Neural cell (in vitro differentiated cells): ENCODE results near the gene OR52E1. TPM values are rescaled to one million over a fixed set of nuclear protein-coding genes. Genes with fewer than 3 reads are reported as not detected.

Source experiments
- H2AFZ ChIP-seq: fragments of 200-600, 300-800 bp; sonication (generic), shearing (Covaris generic); 2 replicates; pipeline ENCODE4 v1.6.0; 2014; ENCODE audit warnings: low read depth, mild to moderate bottlenecking, antibody characterized with exemption, low read length, moderate library complexity
- H3F3A ChIP-seq: fragments of 200-600 bp; shearing (Covaris generic); 2 replicates; pipeline ENCODE4 v1.6.1; 2016; ENCODE audit warnings: mild to moderate bottlenecking, moderate library complexity, mixed read lengths, antibody characterized with exemption, low read length; ENCODE audit not compliant: insufficient read depth, poor library complexity, severe bottlenecking
- H3K27ac ChIP-seq: fragments of 200-600, 300-800 bp; sonication (generic), shearing (Covaris generic); 2 replicates; pipeline ENCODE4 v1.5.1; 2014; ENCODE audit warnings: mild to moderate bottlenecking, low read length, moderate library complexity
- H3K27me3 ChIP-seq: fragments of 300-800, 200-600 bp; sonication (generic), shearing (Covaris generic); 2 replicates; pipeline ENCODE4 v1.6.0; 2014; ENCODE audit warnings: mild to moderate bottlenecking, low read depth, low read length, moderate library complexity; ENCODE audit not compliant: insufficient read depth
- H3K36me3 ChIP-seq: fragments of 300-800, 200-600 bp; sonication (generic), shearing (Covaris generic); 2 replicates; pipeline ENCODE4 v1.5.1; 2014; ENCODE audit warnings: mild to moderate bottlenecking, antibody characterized with exemption, low read length, moderate library complexity; ENCODE audit not compliant: insufficient read depth
- H3K4me2 ChIP-seq: fragments of 300-800, 200-600 bp; sonication (generic), shearing (Covaris generic); 2 replicates; pipeline ENCODE4 v1.6.0; 2014; ENCODE audit warnings: mild to moderate bottlenecking, low read length
- H3K4me3 ChIP-seq: fragments of 300-800, 200-600 bp; sonication (generic), shearing (Covaris generic); 2 replicates; pipeline ENCODE4 v1.5.1; 2014; ENCODE audit warnings: mild to moderate bottlenecking, low read length, moderate library complexity
- H3K79me2 ChIP-seq: fragments of 200-600 bp; shearing (Covaris generic); replicated peaks from 2 replicates; pipeline ENCODE4 v1.6.0; 2014; ENCODE audit warnings: mild to moderate bottlenecking, low read length, moderate library complexity; ENCODE audit not compliant: insufficient read depth
- H3K9ac ChIP-seq: fragments of 300-800, 200-600 bp; sonication (generic), shearing (Covaris generic); 2 replicates; pipeline ENCODE4 v1.6.1; 2016; ENCODE audit warnings: mild to moderate bottlenecking, low read length, mixed read lengths
- H3K9me2 ChIP-seq: fragments of 200-600 bp; shearing (Covaris generic); 2 replicates; pipeline ENCODE4 v1.6.1; 2016; ENCODE audit warnings: mild to moderate bottlenecking, low read length, mixed read lengths; ENCODE audit not compliant: insufficient read depth
- H3K9me3 ChIP-seq: fragments of 200-600, 300-800 bp; sonication (generic), shearing (Covaris generic); 2 replicates; pipeline ENCODE4 v1.6.1; 2016; ENCODE audit warnings: mild to moderate bottlenecking, mixed run types, low read length, moderate library complexity, mixed read lengths
- H4K20me1 ChIP-seq: fragments of 200-600 bp; shearing (Covaris generic); 2 replicates; pipeline ENCODE4 v1.6.1; 2016; ENCODE audit warnings: mild to moderate bottlenecking, mixed run types; ENCODE audit not compliant: insufficient read depth
- EP300 ChIP-seq: fragments of 450-650 bp; conservative IDR thresholded peaks from 2 replicates; pipeline ENCODE4 v1.6.1; 2014; ENCODE audit warnings: antibody characterized with exemption, mild to moderate bottlenecking, moderate library complexity; ENCODE audit not compliant: poor library complexity, severe bottlenecking
- EZH2 ChIP-seq: fragments of 200-600, 300-800 bp; shearing (Covaris generic), sonication (generic); IDR thresholded peaks from 2 replicates; pipeline ENCODE4 v1.6.1; 2014; ENCODE audit warnings: antibody characterized with exemption, low read length, borderline replicate concordance, mild to moderate bottlenecking; ENCODE audit not compliant: insufficient read depth, poor library complexity, severe bottlenecking
- MXI1 ChIP-seq: fragments of 450-650 bp; conservative IDR thresholded peaks from 2 replicates; pipeline ENCODE4 v1.6.1; 2014; ENCODE audit warnings: antibody characterized with exemption, mild to moderate bottlenecking; ENCODE audit not compliant: poor library complexity, severe bottlenecking
- POLR2AphosphoS5 ChIP-seq: IDR thresholded peaks from 2 replicates; pipeline ENCODE4 v1.6.1; 2012
- RAD21 ChIP-seq: fragments of 450-650 bp; conservative IDR thresholded peaks from 2 replicates; pipeline ENCODE4 v1.6.1; 2014; ENCODE audit warnings: antibody characterized with exemption, mild to moderate bottlenecking, moderate library complexity
- SMC3 ChIP-seq: fragments of 450-650 bp; conservative IDR thresholded peaks from 2 replicates; pipeline ENCODE4 v1.6.1; 2014; ENCODE audit warnings: antibody characterized with exemption, mild to moderate bottlenecking, moderate library complexity; ENCODE audit not compliant: poor library complexity
- TAF1 ChIP-seq: IDR thresholded peaks from 2 replicates; pipeline ENCODE4 v1.6.1; 2012; ENCODE audit warnings: low read depth
- polyA minus RNA-seq: library from RNA; depleted of rRNA, polyadenylated mRNA; stranded (reverse); fragments of >200 nt; gene quantifications from 2 replicates; pipeline ENCODE4 v1.2.3, GENCODE V29; 2014
- polyA plus RNA-seq: library from polyadenylated mRNA; depleted of rRNA; stranded (reverse); fragments of >200 nt; gene quantifications from 2 replicates; pipeline ENCODE4 v1.2.3, GENCODE V29; 2014
- TF ChIP-seq, protein P1 (sequence below): IDR thresholded peaks from 2 replicates; pipeline ENCODE4 v1.6.1; 2012; ENCODE audit warnings: borderline replicate concordance
- TF ChIP-seq, protein P2 (sequence below): fragments of 450-650 bp; IDR thresholded peaks from 2 replicates; pipeline ENCODE4 v1.5.1; 2014; ENCODE audit warnings: antibody characterized with exemption, mild to moderate bottlenecking, moderate library complexity; ENCODE audit not compliant: poor library complexity, severe bottlenecking

Gene OR52E1
- not detected in 2 replicates for polyA plus RNA-seq
- not detected in 2 replicates for polyA minus RNA-seq

DNA sequence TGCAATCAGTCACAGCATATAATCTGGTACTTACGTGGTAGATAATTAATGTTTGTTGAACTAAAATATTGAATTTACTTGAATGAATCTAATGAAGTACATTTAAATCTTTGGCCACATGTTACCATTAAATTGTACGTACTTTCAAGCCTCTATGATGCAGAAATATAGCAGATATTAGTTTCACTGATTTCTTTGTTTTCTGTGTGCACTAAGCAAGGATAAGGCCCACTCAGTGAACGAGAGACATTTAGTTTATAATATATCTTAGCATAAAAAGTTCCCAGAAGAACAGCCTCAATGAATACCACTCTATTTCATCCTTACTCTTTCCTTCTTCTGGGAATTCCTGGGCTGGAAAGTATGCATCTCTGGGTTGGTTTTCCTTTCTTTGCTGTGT lies at the start of gene OR52E1:
TSS of gene OR52E1 (plus strand) at position 301 of the 400 bp plus-strand sequence.
- H4K20me1 ChIP-seq, result no peaks in the 10 kb centered on the region
- TF ChIP-seq POLR2AphosphoS5 (no peak), RAD21 (no peak), SMC3 (no peak), EP300 (no peak), MXI1 (no peak), TAF1 (no peak), EZH2 (no peak)
- TF ChIP-seq, protein P1, sequence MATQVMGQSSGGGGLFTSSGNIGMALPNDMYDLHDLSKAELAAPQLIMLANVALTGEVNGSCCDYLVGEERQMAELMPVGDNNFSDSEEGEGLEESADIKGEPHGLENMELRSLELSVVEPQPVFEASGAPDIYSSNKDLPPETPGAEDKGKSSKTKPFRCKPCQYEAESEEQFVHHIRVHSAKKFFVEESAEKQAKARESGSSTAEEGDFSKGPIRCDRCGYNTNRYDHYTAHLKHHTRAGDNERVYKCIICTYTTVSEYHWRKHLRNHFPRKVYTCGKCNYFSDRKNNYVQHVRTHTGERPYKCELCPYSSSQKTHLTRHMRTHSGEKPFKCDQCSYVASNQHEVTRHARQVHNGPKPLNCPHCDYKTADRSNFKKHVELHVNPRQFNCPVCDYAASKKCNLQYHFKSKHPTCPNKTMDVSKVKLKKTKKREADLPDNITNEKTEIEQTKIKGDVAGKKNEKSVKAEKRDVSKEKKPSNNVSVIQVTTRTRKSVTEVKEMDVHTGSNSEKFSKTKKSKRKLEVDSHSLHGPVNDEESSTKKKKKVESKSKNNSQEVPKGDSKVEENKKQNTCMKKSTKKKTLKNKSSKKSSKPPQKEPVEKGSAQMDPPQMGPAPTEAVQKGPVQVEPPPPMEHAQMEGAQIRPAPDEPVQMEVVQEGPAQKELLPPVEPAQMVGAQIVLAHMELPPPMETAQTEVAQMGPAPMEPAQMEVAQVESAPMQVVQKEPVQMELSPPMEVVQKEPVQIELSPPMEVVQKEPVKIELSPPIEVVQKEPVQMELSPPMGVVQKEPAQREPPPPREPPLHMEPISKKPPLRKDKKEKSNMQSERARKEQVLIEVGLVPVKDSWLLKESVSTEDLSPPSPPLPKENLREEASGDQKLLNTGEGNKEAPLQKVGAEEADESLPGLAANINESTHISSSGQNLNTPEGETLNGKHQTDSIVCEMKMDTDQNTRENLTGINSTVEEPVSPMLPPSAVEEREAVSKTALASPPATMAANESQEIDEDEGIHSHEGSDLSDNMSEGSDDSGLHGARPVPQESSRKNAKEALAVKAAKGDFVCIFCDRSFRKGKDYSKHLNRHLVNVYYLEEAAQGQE, result no peak
- TF ChIP-seq, protein P2, sequence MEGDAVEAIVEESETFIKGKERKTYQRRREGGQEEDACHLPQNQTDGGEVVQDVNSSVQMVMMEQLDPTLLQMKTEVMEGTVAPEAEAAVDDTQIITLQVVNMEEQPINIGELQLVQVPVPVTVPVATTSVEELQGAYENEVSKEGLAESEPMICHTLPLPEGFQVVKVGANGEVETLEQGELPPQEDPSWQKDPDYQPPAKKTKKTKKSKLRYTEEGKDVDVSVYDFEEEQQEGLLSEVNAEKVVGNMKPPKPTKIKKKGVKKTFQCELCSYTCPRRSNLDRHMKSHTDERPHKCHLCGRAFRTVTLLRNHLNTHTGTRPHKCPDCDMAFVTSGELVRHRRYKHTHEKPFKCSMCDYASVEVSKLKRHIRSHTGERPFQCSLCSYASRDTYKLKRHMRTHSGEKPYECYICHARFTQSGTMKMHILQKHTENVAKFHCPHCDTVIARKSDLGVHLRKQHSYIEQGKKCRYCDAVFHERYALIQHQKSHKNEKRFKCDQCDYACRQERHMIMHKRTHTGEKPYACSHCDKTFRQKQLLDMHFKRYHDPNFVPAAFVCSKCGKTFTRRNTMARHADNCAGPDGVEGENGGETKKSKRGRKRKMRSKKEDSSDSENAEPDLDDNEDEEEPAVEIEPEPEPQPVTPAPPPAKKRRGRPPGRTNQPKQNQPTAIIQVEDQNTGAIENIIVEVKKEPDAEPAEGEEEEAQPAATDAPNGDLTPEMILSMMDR, result no peak
- H3K9ac ChIP-seq, result no peak within 1 kb of the TSS
- H3K4me2 ChIP-seq, result no peak within 1 kb of the TSS
- no peak within 1 kb of the TSS for H3K4me3 ChIP-seq
- no peaks in the 10 kb centered on the region for H3F3A ChIP-seq
- no peak within 1 kb of the TSS for H2AFZ ChIP-seq
- no peaks in the 10 kb centered on the region for H3K36me3 ChIP-seq
- H3K27me3 ChIP-seq, result no peaks in the 10 kb centered on the region
- no peaks in the 10 kb centered on the region for H3K9me2 ChIP-seq
- H3K79me2 ChIP-seq, result no peaks in the 10 kb centered on the region
- H3K9me3 ChIP-seq, result no peaks in the 10 kb centered on the region
- no peak within 1 kb of the TSS for H3K27ac ChIP-seq

GRCh38 chr11:5021996-5022395 lies 47.4 kb upstream of the OR52E1 start:
- H3K4me3 ChIP-seq, result no peak overlapping the region
- H3K79me2 ChIP-seq, result no peaks in the 10 kb centered on the region
- H3K9ac ChIP-seq, result no peak overlapping the region
- no peaks in the 10 kb centered on the region for H3K36me3 ChIP-seq
- TF ChIP-seq, protein P1, result no peak
- no peak for TF ChIP-seq SMC3
- TF ChIP-seq RAD21, result no peak
- TF ChIP-seq, protein P2, result no peak
- no peak for TF ChIP-seq MXI1
- TF ChIP-seq TAF1, result no peak
- TF ChIP-seq POLR2AphosphoS5, result no peak
- no peak for TF ChIP-seq EZH2
- no peaks in the 10 kb centered on the region for H3K27me3 ChIP-seq
- no peak overlapping the region for H3K27ac ChIP-seq
- H2AFZ ChIP-seq, result no peak overlapping the region
- H3K9me3 ChIP-seq, result no peaks in the 10 kb centered on the region
- no peaks in the 10 kb centered on the region for H3K9me2 ChIP-seq
- no peaks in the 10 kb centered on the region for H4K20me1 ChIP-seq
- H3F3A ChIP-seq, result no peaks in the 10 kb centered on the region
- no peak overlapping the region for H3K4me2 ChIP-seq
